Osteoblast (primary cell): ENCODE results near the gene SOBP. TPM values are rescaled to one million over a fixed set of nuclear protein-coding genes. Genes with fewer than 3 reads are reported as not detected.
A peak's percentile ranks its signal among the peaks of the same experiment; 100 is the strongest.

Experiments used
- DNase-seq: peaks from one replicate; pipeline ENCODE4 v3.0.0; 2011; ENCODE audit warnings: low spot score, mixed read lengths; ENCODE audit not compliant: insufficient read length; ENCODE audit errors: missing footprints
- H2AFZ ChIP-seq: 2 replicates; pipeline ENCODE4 v1.6.0; 2011; ENCODE audit warnings: mild to moderate bottlenecking, low read length
- H3K27ac ChIP-seq: 2 replicates; pipeline ENCODE4 v1.5.1; 2011; ENCODE audit warnings: mild to moderate bottlenecking, low read depth, low read length, moderate library complexity
- H3K27me3 ChIP-seq: 2 replicates; pipeline ENCODE4 v1.6.0; 2012; ENCODE audit warnings: mild to moderate bottlenecking, control low read depth, inconsistent platforms, low read length, moderate library complexity; ENCODE audit not compliant: insufficient read depth
- H3K36me3 ChIP-seq: 2 replicates; pipeline ENCODE4 v1.5.1; 2011; ENCODE audit warnings: mild to moderate bottlenecking, low read length, control low read depth, moderate library complexity; ENCODE audit not compliant: insufficient read depth
- H3K4me1 ChIP-seq: 2 replicates; pipeline ENCODE4 v1.5.1; 2011; ENCODE audit warnings: mild to moderate bottlenecking, low read length, control low read depth, moderate library complexity; ENCODE audit not compliant: insufficient read depth
- H3K4me2 ChIP-seq: 2 replicates; pipeline ENCODE4 v1.6.0; 2011; ENCODE audit warnings: mild to moderate bottlenecking, low read length; ENCODE audit not compliant: insufficient read depth
- H3K4me3 ChIP-seq: fragments of 200-600 bp; sonication (generic); 3 replicates; pipeline ENCODE4 v1.5.1; 2012; ENCODE audit warnings: mild to moderate bottlenecking, low read length, inconsistent platforms; ENCODE audit not compliant: insufficient read depth
- H3K79me2 ChIP-seq: 2 replicates; pipeline ENCODE4 v1.6.0; 2012; ENCODE audit warnings: mild to moderate bottlenecking, low read length, control low read depth, inconsistent platforms; ENCODE audit not compliant: insufficient read depth
- H3K9me3 ChIP-seq: 2 replicates; pipeline ENCODE4 v1.5.1; 2011; ENCODE audit warnings: low read depth, low read length, control low read depth
- H4K20me1 ChIP-seq: 2 replicates; pipeline ENCODE4 v1.6.0; 2012; ENCODE audit warnings: mild to moderate bottlenecking, low read length, control low read depth; ENCODE audit not compliant: insufficient read depth
- total RNA-seq: library from RNA; depleted of rRNA; stranded (reverse); fragments of >200 nt; gene quantifications from 2 replicates; pipeline ENCODE4 v1.2.3, GENCODE V29; 2012
- TF ChIP-seq, protein P1 (sequence below): IDR thresholded peaks from 2 replicates; pipeline ENCODE4 v1.5.1; 2011; ENCODE audit warnings: mild to moderate bottlenecking, low read depth, low read length, moderate library complexity; ENCODE audit errors: extremely low read depth

SOBP gene
- total RNA-seq, 1 donor, result 3.6 TPM

DNA sequence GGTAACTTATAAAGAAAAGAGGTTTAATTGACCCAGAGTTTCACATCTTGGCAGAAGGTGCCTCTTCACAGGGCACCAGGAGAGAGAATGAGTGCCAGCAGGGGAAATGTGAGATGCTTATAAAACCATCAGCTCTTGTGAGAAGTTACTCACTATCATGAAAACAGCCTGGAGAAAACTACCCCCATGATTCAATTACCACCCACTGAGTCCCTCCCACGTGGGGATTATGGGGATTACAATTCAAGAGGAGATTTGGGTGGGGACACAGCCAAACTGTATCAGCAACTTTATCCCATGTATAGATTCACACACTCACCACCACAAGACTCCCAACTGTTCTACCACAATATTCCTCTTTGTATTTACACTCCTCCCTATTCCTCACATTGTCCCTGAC lies 41.1 kb upstream of the SOBP start:
- TF ChIP-seq, protein P1, sequence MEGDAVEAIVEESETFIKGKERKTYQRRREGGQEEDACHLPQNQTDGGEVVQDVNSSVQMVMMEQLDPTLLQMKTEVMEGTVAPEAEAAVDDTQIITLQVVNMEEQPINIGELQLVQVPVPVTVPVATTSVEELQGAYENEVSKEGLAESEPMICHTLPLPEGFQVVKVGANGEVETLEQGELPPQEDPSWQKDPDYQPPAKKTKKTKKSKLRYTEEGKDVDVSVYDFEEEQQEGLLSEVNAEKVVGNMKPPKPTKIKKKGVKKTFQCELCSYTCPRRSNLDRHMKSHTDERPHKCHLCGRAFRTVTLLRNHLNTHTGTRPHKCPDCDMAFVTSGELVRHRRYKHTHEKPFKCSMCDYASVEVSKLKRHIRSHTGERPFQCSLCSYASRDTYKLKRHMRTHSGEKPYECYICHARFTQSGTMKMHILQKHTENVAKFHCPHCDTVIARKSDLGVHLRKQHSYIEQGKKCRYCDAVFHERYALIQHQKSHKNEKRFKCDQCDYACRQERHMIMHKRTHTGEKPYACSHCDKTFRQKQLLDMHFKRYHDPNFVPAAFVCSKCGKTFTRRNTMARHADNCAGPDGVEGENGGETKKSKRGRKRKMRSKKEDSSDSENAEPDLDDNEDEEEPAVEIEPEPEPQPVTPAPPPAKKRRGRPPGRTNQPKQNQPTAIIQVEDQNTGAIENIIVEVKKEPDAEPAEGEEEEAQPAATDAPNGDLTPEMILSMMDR, result no peak
- H3K79me2 ChIP-seq, result peaks cover 11% of the 10 kb centered on the region
- H4K20me1 ChIP-seq, result no peaks in the 10 kb centered on the region
- no peak overlapping the region for H3K4me3 ChIP-seq
- H3K27ac ChIP-seq, result no peak overlapping the region
- peaks cover 6% of the 10 kb centered on the region for H3K4me1 ChIP-seq
- H3K9me3 ChIP-seq, result peaks cover 9% of the 10 kb centered on the region
- H3K36me3 ChIP-seq, result no peaks in the 10 kb centered on the region
- H3K4me2 ChIP-seq, result no peak overlapping the region
- H2AFZ ChIP-seq, result no peak overlapping the region
- DNase-seq, result no peak
- no peaks in the 10 kb centered on the region for H3K27me3 ChIP-seq

DNA sequence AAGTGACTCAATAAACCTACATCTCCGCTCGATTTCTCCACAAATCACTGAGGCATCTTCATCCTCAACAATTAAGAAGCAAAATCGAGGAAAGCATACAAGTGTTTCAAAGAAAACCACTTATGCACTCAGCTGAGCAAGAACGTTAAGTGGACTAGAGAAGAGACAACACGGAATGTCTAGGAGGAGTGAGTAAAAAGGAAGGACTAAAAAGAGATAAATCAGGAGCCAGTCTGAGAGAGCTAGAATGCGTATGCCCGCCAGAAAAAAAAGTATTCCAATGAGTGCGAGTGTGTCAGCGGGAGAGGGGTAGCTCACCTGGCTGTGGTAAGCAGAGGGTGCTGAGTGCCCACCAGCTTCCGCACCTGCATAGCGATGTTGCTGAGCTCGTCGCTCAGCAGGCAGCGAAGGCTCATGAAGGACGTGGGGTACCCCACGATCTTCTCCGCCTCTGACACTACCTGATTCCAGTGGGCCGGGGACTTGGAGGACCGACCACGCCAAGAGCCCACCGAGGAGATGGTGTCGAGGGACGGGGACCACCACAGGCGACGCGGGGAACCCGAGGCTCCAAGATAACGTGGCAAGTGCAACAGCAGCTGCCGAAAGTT lies 31.1 kb upstream of the SOBP start:
- DNase-seq, result peak; percentile 71
- H3K36me3 ChIP-seq, result no peaks in the 10 kb centered on the region
- H4K20me1 ChIP-seq, result no peaks in the 10 kb centered on the region
- peak overlapping the region; percentile 90 for H3K4me3 ChIP-seq
- peak overlapping the region; percentile 98 for H2AFZ ChIP-seq
- H3K4me1 ChIP-seq, result no peaks in the 10 kb centered on the region
- peak overlapping the region; percentile 93 for H3K4me2 ChIP-seq
- TF ChIP-seq, protein P1, result no peak
- H3K79me2 ChIP-seq, result peaks cover 28% of the 10 kb centered on the region
- H3K27me3 ChIP-seq, result no peaks in the 10 kb centered on the region
- H3K27ac ChIP-seq, result peak overlapping the region; percentile 83
- H3K9me3 ChIP-seq, result no peaks in the 10 kb centered on the region

DNA sequence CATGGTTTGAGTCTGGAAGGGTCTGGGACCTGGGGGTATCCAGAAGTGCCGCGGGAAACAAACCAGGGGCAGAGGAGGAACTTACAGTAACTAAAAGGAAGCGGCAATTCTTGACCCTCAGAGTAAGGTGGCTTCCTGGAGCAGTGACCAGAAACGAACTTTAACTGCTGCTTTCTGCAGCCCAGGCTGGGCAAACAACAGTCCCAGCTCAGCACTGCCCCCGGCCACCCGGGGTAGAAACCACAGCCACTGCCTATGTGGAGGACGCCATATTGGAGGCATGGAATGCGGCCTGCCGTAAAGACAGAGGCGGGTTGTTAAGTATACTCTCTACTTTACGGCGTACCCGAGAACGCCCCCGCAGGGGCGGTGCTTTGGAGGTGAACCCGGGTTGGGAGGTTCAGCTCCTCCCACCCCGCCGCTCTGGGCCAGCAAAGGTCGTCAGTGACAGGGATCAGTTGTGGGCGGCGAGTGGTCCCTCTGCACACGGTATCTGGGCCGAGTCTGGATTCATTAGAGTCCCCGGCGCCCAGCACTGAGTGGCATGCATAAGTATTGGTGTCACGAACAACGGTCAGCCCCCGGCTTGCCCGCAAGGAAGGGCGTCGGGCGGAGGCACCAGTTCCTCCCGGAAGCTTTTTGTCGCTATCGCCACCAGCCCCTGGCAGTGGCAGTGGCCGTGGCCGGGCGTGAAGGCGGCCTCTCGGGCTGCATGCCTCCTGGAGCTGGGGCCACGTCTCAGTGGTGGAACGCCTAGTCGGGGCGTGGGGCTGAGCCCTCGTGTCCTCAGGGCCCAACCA lies 30.4 kb upstream of the SOBP start, which contains the start of gene PDSS2:
Gene PDSS2 (minus strand): TSS at position 282 of the 800 bp plus-strand sequence. CDS start 279 bp downstream, at position 3.
- Histone ChIP-seq H3K27me3 (no peaks in the 10 kb centered on the region), H3K4me2 (peak within 1 kb of the TSS; percentile 93)
- TF ChIP-seq, protein P1, result peak; percentile 64

DNA sequence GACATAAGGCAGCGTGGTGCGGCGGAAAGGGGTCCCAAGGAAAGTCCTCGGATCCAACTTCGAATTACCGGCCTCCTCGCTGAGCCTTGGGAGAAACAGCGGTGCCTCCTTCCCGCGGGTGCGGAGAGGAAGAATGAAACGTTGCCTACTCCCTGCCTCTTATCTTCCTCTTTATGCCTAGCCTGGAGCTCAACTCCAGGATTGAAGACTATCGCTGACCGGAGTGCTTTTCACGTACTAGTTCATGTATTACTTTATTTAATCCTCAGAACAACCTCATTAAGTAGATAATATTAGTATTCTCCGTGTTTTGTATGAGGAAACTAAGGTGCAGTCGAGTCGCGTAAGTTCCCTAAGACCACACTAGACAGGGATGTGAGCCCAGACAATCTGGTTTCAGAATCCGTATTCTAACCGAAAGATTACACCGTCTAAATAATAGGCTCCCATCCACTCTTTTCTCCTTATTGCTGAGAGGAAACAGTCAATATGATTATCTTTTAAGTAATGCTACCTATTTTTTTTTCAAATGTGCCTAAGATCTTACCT lies 29.8 kb upstream of the SOBP start:
- H3K36me3 ChIP-seq, result no peaks in the 10 kb centered on the region
- H3K27me3 ChIP-seq, result no peaks in the 10 kb centered on the region
- peak overlapping the region; percentile 90 for H3K4me3 ChIP-seq
- TF ChIP-seq, protein P1, result no peak
- H3K27ac ChIP-seq, result peak overlapping the region; percentile 83
- peaks cover 22% of the 10 kb centered on the region for H3K79me2 ChIP-seq
- peak overlapping the region; percentile 98 for H2AFZ ChIP-seq
- H3K4me2 ChIP-seq, result peak overlapping the region; percentile 93
- H3K4me1 ChIP-seq, result no peaks in the 10 kb centered on the region
- DNase-seq, result no peak
- no peaks in the 10 kb centered on the region for H3K9me3 ChIP-seq
- H4K20me1 ChIP-seq, result no peaks in the 10 kb centered on the region

More for the DNA sequence above, 30.4 kb upstream of the SOBP start, which contains the start of gene PDSS2:
- Histone ChIP-seq H3K9me3 (no peaks in the 10 kb centered on the region), H4K20me1 (no peaks in the 10 kb centered on the region), H3K79me2 (peaks cover 26% of the 10 kb centered on the region), H3K36me3 (no peaks in the 10 kb centered on the region), H2AFZ (peak within 1 kb of the TSS; percentile 98), H3K27ac (peak within 1 kb of the TSS; percentile 83), H3K4me3 (peak within 1 kb of the TSS; percentile 90), H3K4me1 (no peaks in the 10 kb centered on the region)
- peak; percentile 95 for DNase-seq
